H1 (cell line): ENCODE data around the gene KLHL33. TPM values are rescaled to one million over a fixed set of nuclear protein-coding genes. Genes with fewer than 3 reads are reported as not detected.

ENCODE experiments used
- CTCF ChIA-PET: fragments of 300-600 bp; sonication (Branson Sonifier 250); formaldehyde crosslinking; loops from one replicate; lab custom pipeline; 2021; ENCODE audit not compliant: partially characterized antibody; lab: Charles Lee
- POLR2A ChIA-PET: fragments of 300-600 bp; sonication (Branson Sonifier 250); formaldehyde crosslinking; loops from one replicate; lab custom pipeline; 2021; ENCODE audit warnings: inconsistent platforms; ENCODE audit not compliant: partially characterized antibody; lab: Charles Lee
- DNase-seq, 2 experiments: peaks; one replicate each; pipeline versions ENCODE4 v3.0.0 to v3.0.0-alpha.2; 2010 to 2022; ENCODE audit warnings: low spot score in 2 of 2, low read depth in 1 of 2, mixed read lengths in 1 of 2
- FAIRE-seq: peaks from 2 replicates; lab custom pipeline; 2011; peaks lifted over from hg19 to GRCh38; lab: Jason Lieb, UNC
- H2AFZ ChIP-seq: 2 replicates; pipeline ENCODE4 v1.8.1; 2012; ENCODE audit warnings: low read length, inconsistent platforms
- H2AK5ac ChIP-seq: 2 replicates; pipeline ENCODE4 v1.6.1; 2013; ENCODE audit warnings: low read depth, low read length
- H2BK120ac ChIP-seq: replicated peaks from 2 replicates; pipeline ENCODE3; 2013; ENCODE audit warnings: low read depth, low read length, inconsistent platforms
- H2BK12ac ChIP-seq: 2 replicates; pipeline ENCODE4 v1.6.1; 2013; ENCODE audit warnings: low read depth, low read length
- H2BK15ac ChIP-seq: 2 replicates; pipeline ENCODE4 v1.6.1; 2013; ENCODE audit warnings: low read length
- H2BK20ac ChIP-seq: 2 replicates; pipeline ENCODE4 v1.6.1; 2013; ENCODE audit warnings: low read length
- H2BK5ac ChIP-seq: 2 replicates; pipeline ENCODE4 v1.6.1; 2013; ENCODE audit warnings: low read depth, low read length
- H3K14ac ChIP-seq: 2 replicates; pipeline ENCODE4 v1.6.1; 2013; ENCODE audit warnings: inconsistent platforms; ENCODE audit not compliant: insufficient read length
- H3K18ac ChIP-seq: 2 replicates; pipeline ENCODE4 v1.6.1; 2013; ENCODE audit warnings: low read length; ENCODE audit errors: extremely low read depth
- H3K23ac ChIP-seq: 2 replicates; pipeline ENCODE4 v1.6.1; 2013; ENCODE audit warnings: inconsistent platforms; ENCODE audit not compliant: insufficient read length
- H3K23me2 ChIP-seq: 2 replicates; pipeline ENCODE4 v1.6.1; 2013; ENCODE audit warnings: low read depth, low read length
- H3K27ac ChIP-seq: 2 replicates; pipeline ENCODE4 v1.6.1; 2011; ENCODE audit warnings: low read depth, low read length, inconsistent platforms
- H3K27me3 ChIP-seq, 4 experiments: replicated peaks in 1 of 4; 1 replicate in 1 of 4; 2 replicates in 3 of 4; pipeline versions ENCODE4 v1.6.1 to v1.8.1; 2011 to 2013; ENCODE audit warnings: low read length in 3 of 4, mild to moderate bottlenecking in 3 of 4, inconsistent platforms in 2 of 4, mixed read lengths in 2 of 4, moderate library complexity in 1 of 4; ENCODE audit not compliant: control insufficient read depth in 3 of 4, insufficient read depth in 3 of 4; ENCODE audit errors: extremely low read depth in 1 of 4
- H3K36me3 ChIP-seq, 4 experiments: 2 replicates each; pipeline versions ENCODE4 v1.6.1 to v1.8.1; 2011 to 2013; ENCODE audit warnings: mild to moderate bottlenecking in 4 of 4, low read length in 3 of 4, moderate library complexity in 2 of 4, control low read depth in 1 of 4, inconsistent platforms in 1 of 4; ENCODE audit not compliant: insufficient read depth in 4 of 4, control insufficient read depth in 2 of 4
- H3K4ac ChIP-seq: replicated peaks from 2 replicates; pipeline ENCODE3; 2013; ENCODE audit warnings: low read length, low read depth, mixed read lengths, inconsistent platforms; ENCODE audit not compliant: insufficient read length
- H3K4me1 ChIP-seq, 4 experiments: replicated peaks in 1 of 4; 1 replicate in 1 of 4; 2 replicates in 3 of 4; pipeline versions ENCODE4 v1.6.1 to v1.8.1; 2011 to 2013; ENCODE audit warnings: low read length in 3 of 4, inconsistent platforms in 2 of 4, mixed read lengths in 1 of 4; ENCODE audit not compliant: insufficient read depth in 4 of 4, control insufficient read depth in 3 of 4
- H3K4me2 ChIP-seq, 2 experiments: 2 replicates each; pipeline versions ENCODE4 v1.6.1 to v1.8.1; 2011 to 2013; ENCODE audit warnings: low read depth in 2 of 2, low read length in 2 of 2, control low read depth in 1 of 2, inconsistent platforms in 1 of 2, mild to moderate bottlenecking in 1 of 2; ENCODE audit not compliant: insufficient read depth in 1 of 2
- H3K4me3 ChIP-seq, 4 experiments: fragments of 200-600, 300-600 bp in 1 of 4; sonication (generic), shearing (Covaris generic), sonication (Bioruptor Twin) in 1 of 4; 2 replicates each; pipeline versions ENCODE4 v1.5.1 to v1.8.1; 2011 to 2016; ENCODE audit warnings: low read length in 4 of 4, low read depth in 3 of 4, control low read depth in 2 of 4, inconsistent platforms in 2 of 4, mild to moderate bottlenecking in 2 of 4, mixed read lengths in 1 of 4, moderate library complexity in 1 of 4; ENCODE audit not compliant: insufficient read depth in 2 of 4; ENCODE audit errors: extremely low read depth in 1 of 4
- H3K56ac ChIP-seq: replicated peaks from 2 replicates; pipeline ENCODE3; 2013; ENCODE audit warnings: low read depth, mild to moderate bottlenecking, mixed read lengths, low read length, inconsistent platforms; ENCODE audit not compliant: insufficient read length
- H3K79me1 ChIP-seq: 2 replicates; pipeline ENCODE4 v1.6.1; 2013; ENCODE audit warnings: low read depth, low read length, control low read depth
- H3K79me2 ChIP-seq, 2 experiments: 2 replicates each; pipeline versions ENCODE4 v1.6.1 to v1.8.1; 2012 to 2013; ENCODE audit warnings: low read length in 2 of 2, mild to moderate bottlenecking in 2 of 2, inconsistent platforms in 1 of 2; ENCODE audit not compliant: insufficient read depth in 2 of 2, control insufficient read depth in 1 of 2
- H3K9ac ChIP-seq, 4 experiments: replicated peaks in 1 of 4; 1 replicate in 1 of 4; 2 replicates in 3 of 4; pipeline versions ENCODE4 v1.6.1 to v1.8.1; 2011 to 2013; ENCODE audit warnings: low read depth in 3 of 4, low read length in 3 of 4, control low read depth in 2 of 4, mild to moderate bottlenecking in 2 of 4, moderate library complexity in 2 of 4, inconsistent platforms in 1 of 4; ENCODE audit errors: extremely low read depth in 1 of 4
- H3K9me3 ChIP-seq, 2 experiments: 2 replicates each; pipeline versions ENCODE4 v1.6.1 to v1.8.1; 2012 to 2013; ENCODE audit warnings: mild to moderate bottlenecking in 2 of 2, moderate library complexity in 2 of 2, control low read depth in 1 of 2, inconsistent platforms in 1 of 2, low read depth in 1 of 2, low read length in 1 of 2, mixed read lengths in 1 of 2; ENCODE audit not compliant: insufficient read depth in 2 of 2
- H4K20me1 ChIP-seq, 2 experiments: replicated peaks in 1 of 2; 2 replicates each; pipeline versions ENCODE3 to v1.8.1; 2011 to 2013; ENCODE audit warnings: inconsistent platforms in 2 of 2, low read length in 2 of 2, mild to moderate bottlenecking in 1 of 2; ENCODE audit not compliant: insufficient read depth in 2 of 2, control insufficient read depth in 1 of 2
- H4K5ac ChIP-seq: 2 replicates; pipeline ENCODE4 v1.6.1; 2013; ENCODE audit warnings: low read length, low read depth, mixed read lengths, inconsistent platforms; ENCODE audit not compliant: insufficient read length
- H4K8ac ChIP-seq: 2 replicates; pipeline ENCODE4 v1.8.0; 2013; ENCODE audit warnings: mild to moderate bottlenecking, moderate library complexity, low read length, inconsistent platforms; ENCODE audit not compliant: insufficient read depth; ENCODE audit errors: extremely low read depth
- H4K91ac ChIP-seq: replicated peaks from 2 replicates; pipeline ENCODE3; 2013; ENCODE audit warnings: low read length, mixed read lengths, inconsistent platforms; ENCODE audit not compliant: insufficient read length
- ASH2L ChIP-seq: fragments of 200-600, 300-600 bp; sonication (generic); IDR thresholded peaks from one replicate; pipeline ENCODE4 v1.7.1; 2017; ENCODE audit warnings: low read length
- BACH1 ChIP-seq: IDR thresholded peaks from 2 replicates; pipeline ENCODE4 v1.6.1; 2012; ENCODE audit warnings: low read length, improper control_type of control experiment
- CBX5 ChIP-seq: fragments of 300-800, 300-1000 bp; sonication (generic); IDR thresholded peaks from 2 replicates; pipeline ENCODE4 v1.7.1; 2016; ENCODE audit warnings: antibody characterized with exemption, low read length, low read depth
- CHD2 ChIP-seq: IDR thresholded peaks from 2 replicates; pipeline ENCODE4 v1.6.1; 2012; ENCODE audit warnings: low read length, improper control_type of control experiment
- CREB1 ChIP-seq: IDR thresholded peaks from 2 replicates; pipeline ENCODE4 v1.6.1; 2012; ENCODE audit warnings: inconsistent platforms
- FOSL1 ChIP-seq: IDR thresholded peaks from 2 replicates; pipeline ENCODE4 v1.6.1; 2011; ENCODE audit warnings: mild to moderate bottlenecking, low read depth, low read length, moderate library complexity; ENCODE audit not compliant: insufficient read depth
- KDM5A ChIP-seq: fragments of 200-600 bp; IDR thresholded peaks from 2 replicates; pipeline ENCODE4 v1.7.1; 2012; ENCODE audit warnings: mild to moderate bottlenecking, low read length, inconsistent platforms, mixed read lengths
- MAFK ChIP-seq: IDR thresholded peaks from 2 replicates; pipeline ENCODE4 v1.6.1; 2012; ENCODE audit warnings: low read depth, mild to moderate bottlenecking, improper control_type of control experiment, low read length
- POLR2A ChIP-seq, 2 experiments: IDR thresholded peaks; 1 replicate in 1 of 2; 2 replicates in 1 of 2; pipeline ENCODE4 v1.6.1; 2011; ENCODE audit warnings: low read depth in 2 of 2, low read length in 2 of 2, mild to moderate bottlenecking in 2 of 2; ENCODE audit errors: control extremely low read depth in 1 of 2
- POU5F1 ChIP-seq: IDR thresholded peaks from 2 replicates; pipeline ENCODE4 v1.6.1; 2011; ENCODE audit warnings: low read depth, mild to moderate bottlenecking, low read length, moderate library complexity
- RNF2 ChIP-seq: fragments of 200-900, 300-1000 bp; sonication (generic); IDR thresholded peaks from 2 replicates; pipeline ENCODE4 v1.7.1; 2016; ENCODE audit warnings: borderline replicate concordance, low read depth, mild to moderate bottlenecking, antibody characterized with exemption, low read length; ENCODE audit not compliant: poor library complexity, severe bottlenecking; ENCODE audit errors: missing control alignments
- SP2 ChIP-seq: IDR thresholded peaks from 2 replicates; pipeline ENCODE4 v1.6.1; 2012; ENCODE audit warnings: mild to moderate bottlenecking, low read length, inconsistent platforms
- SUZ12 ChIP-seq: fragments of 200-600 bp; sonication (generic); IDR thresholded peaks from 2 replicates; pipeline ENCODE4 v1.6.1; 2012; ENCODE audit warnings: mild to moderate bottlenecking, inconsistent platforms, low read length, moderate library complexity, mixed read lengths
- TAF1 ChIP-seq: IDR thresholded peaks from 2 replicates; pipeline ENCODE4 v1.6.1; 2011; ENCODE audit warnings: mild to moderate bottlenecking, low read depth, low read length
- TBP ChIP-seq: IDR thresholded peaks from 2 replicates; pipeline ENCODE4 v1.6.1; 2011; ENCODE audit warnings: low read depth, low read length, improper control_type of control experiment
- WGBS, 2 experiments: shearing (Covaris generic) in 1 of 2; methylation state at CpG; one replicate each; pipeline versions ENCODE4 v1.1.6 to v1.1.7; 2013 to 2015; ENCODE audit warnings: low lambda C conversion rate in 2 of 2, mixed read lengths in 2 of 2, inconsistent platforms in 1 of 2, low coverage in 1 of 2, missing lambda C conversion rate in 1 of 2; ENCODE audit not compliant: insufficient replicate concordance in 2 of 2, insufficient coverage in 1 of 2, insufficient read length in 1 of 2; ENCODE audit errors: extremely low coverage in 1 of 2, missing lambda C conversion rate in 1 of 2; 5-methylcytosine and 5-hydroxymethylcytosine counted together
- polyA plus RNA-seq, 7 experiments: library from polyadenylated mRNA; depleted of rRNA in 3 of 7; stranded (reverse) in 5 of 7; unstranded in 2 of 7; fragments of >200 nt in 5 of 7; fragments of 200-250 nt in 2 of 7; gene quantifications; 1 replicate in 5 of 7; 2 replicates in 1 of 7; 4 replicates in 1 of 7; pipeline versions ENCODE4 v1.2.1 to v1.2.3, GENCODE V29; 2011 to 2013; ENCODE audit warnings: missing spikeins in 2 of 7, mixed read lengths in 2 of 7
- total RNA-seq: library from RNA; stranded (reverse); fragmentation: NEBNext Ultra II Directional; extraction: Animal tissue kit (Norgen Biotek cat#: 25700); gene quantifications from 2 replicates; pipeline ENCODE4 v1.2.1, GENCODE V29; 2021
- TF ChIP-seq, protein P1 (sequence below): IDR thresholded peaks from 2 replicates; pipeline ENCODE4 v1.6.1; 2012; ENCODE audit warnings: inconsistent platforms

Gene KLHL33
- total and polyA plus RNA-seq, 2 of the 8 experiments (the other 6 are each of a cell fraction or from before 2014, with no cell fraction given): 0.11 to 0.17 TPM

DNA sequence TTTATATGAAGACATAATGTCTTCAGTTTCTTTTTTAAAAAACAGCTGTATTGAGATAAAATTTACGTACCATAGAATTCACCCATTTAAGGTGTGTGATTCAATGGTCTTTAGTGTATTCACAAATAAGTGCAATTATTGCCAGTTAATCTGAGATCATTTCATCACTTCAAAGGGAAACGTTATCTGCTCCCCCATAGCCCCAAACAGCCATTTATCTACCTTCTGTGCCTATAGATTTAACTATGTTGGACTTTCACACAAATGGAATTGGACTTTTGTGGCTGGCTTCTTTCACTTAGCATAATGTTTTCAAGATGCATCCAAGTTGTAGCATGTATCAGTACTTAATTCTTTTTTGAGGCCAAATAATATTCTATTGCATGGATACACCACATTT, 42.9 kb upstream of the KLHL33 start:
- Histone ChIP-seq H2AFZ (no peak overlapping the region), H2BK120ac (no peak overlapping the region), H2AK5ac (no peak overlapping the region), H2BK20ac (no peak overlapping the region), H4K5ac (no peak overlapping the region), H3K4me3 (no peak overlapping the region), H3K9me3 (no peaks in the 10 kb centered on the region), H3K23ac (no peak overlapping the region), H2BK12ac (no peak overlapping the region), H2BK15ac (no peak overlapping the region), H4K91ac (no peak overlapping the region), H4K8ac (no peak overlapping the region), H3K27me3 (no peaks in the 10 kb centered on the region), H3K4me1 (no peaks in the 10 kb centered on the region), H4K20me1 (peaks cover 0 to 1% of the 10 kb centered on the region in 2 experiments), H3K79me1 (no peaks in the 10 kb centered on the region; the same call in 1 of the 2 replicates), H3K4me2 (no peak overlapping the region), H3K79me2 (no peaks in the 10 kb centered on the region), H3K36me3 (peaks cover 24 to 46% (median 38%) of the 10 kb centered on the region in 4 experiments), H3K9ac (no peak overlapping the region), H3K18ac (no peak overlapping the region), H3K27ac (no peak overlapping the region), H3K4ac (no peak overlapping the region), H3K56ac (no peak overlapping the region), H2BK5ac (no peak overlapping the region), H3K23me2 (no peaks in the 10 kb centered on the region; the same call in 1 of the 2 replicates), H3K14ac (no peak overlapping the region)
- FAIRE-seq: no peak
- POLR2A ChIA-PET: interaction anchor here (1.2 to 5.2 kb wide), 3 partner anchors 8 to 128 kb away, joined by 3 to 59 read pairs (median 4); partner anchors contain the start of gene PNP
- DNase-seq: no peak
- CTCF ChIA-PET: interaction anchor here (0.7 to 1.5 kb wide), 2 partner anchors 126 to 130 kb away, joined by 3 to 5 read pairs; no protein-coding TSS in a partner anchor
- WGBS, 2 experiments: 94% methylated on average over 2 of the region's 2 CpGs; no CpG with 5 or more reads in 1 of the 2 experiments
- TF ChIP-seq SUZ12 (no peak), BACH1 (no peak), CHD2 (no peak), POLR2A (IDR thresholded peaks at IDR 0.05; ENCODE audit: control extremely low read depth in 1 of 2, low read depth in 2 of 2, low read length in 2 of 2) (no peak), KDM5A (no peak), TBP (no peak), SP2 (no peak), CBX5 (no peak), CREB1 (no peak), FOSL1 (no peak), MAFK (no peak), POU5F1 (no peak), ASH2L (no peak), RNF2 (no peak), TAF1 (no peak)
- TF ChIP-seq, protein P1, sequence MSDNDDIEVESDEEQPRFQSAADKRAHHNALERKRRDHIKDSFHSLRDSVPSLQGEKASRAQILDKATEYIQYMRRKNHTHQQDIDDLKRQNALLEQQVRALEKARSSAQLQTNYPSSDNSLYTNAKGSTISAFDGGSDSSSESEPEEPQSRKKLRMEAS: no peak
